HuH-7.5 (cell line): ENCODE data around the gene HPS1.
A peak's percentile ranks its signal among the peaks of the same experiment; 100 is the strongest.

ENCODE experiments used
- DNase-seq: peaks from one replicate; pipeline ENCODE4 v3.0.0; 2011; ENCODE audit warnings: low spot score

Gene HPS1

DNA sequence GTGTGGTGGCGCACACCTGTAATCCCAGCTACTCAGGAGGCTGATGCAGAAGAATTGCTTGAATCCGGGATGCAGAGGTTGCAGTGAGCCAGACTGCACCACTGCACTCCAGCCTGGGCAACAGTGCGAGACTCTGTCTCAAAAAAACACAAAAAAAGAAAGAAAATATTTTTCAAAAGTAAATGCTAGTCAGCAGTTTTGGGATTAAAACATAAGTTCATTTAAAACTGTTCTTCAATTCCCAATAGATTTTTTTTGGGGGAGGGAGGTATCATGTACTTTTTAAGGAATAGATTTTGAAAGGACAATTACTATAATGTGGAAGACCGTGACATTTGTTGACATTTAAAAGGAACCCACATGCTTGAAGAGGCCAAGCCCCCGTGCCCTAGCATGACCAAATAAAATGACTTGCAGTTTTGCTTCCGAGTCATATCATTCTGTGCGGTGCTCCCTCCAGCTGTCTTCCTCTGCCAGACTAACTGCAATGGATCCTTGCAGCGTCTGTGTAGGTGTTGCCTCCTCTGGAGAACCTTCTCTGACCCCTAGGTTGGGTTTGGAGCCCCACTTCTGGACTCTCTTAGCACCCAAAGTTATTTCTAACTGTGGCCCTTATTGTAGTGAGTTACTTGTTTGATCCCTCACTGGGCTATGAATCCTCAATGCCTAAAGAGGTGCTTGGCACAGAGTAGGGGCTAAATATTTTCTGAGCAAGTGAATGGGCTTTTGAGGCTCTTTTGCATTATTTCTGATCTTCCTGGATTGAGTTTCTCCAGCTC is 17.4 kb upstream of the HPS1 start:
- no peak for DNase-seq

DNA sequence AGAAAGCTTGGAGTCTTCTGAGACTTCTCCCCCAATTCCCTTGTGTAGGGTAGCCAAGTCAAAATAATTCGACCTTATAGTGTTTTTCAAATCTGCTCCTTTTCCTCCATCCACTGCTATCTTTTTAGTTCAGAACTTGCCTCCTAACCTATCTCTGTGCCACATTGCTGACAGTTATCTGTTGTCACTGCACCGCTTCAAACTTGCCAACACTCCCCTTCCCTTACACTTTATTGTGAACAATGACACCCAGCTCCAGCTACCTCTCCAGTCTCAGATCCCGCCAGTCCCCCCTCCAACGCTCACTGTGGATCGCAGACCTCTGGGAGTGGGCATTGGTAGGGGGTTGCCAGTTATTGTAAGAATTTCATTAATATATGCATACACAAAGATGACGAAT is 16.3 kb upstream of the HPS1 start:
- no peak for DNase-seq

DNA sequence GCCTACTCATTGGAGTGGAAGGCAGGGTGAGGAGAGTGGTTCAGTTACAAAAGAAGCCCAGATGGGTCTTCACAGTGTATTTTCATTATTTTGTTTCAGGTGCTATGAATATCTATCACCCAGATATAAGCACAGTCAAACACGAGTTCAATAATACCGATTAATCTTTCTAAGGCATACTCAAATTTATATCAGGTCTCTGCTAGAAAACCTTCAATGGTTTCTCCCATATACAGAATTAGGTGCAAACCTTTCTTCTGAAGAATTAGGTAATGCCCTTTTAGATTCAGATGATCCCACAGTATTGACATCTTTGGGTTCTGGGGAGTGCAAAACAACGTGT is 14.7 kb upstream of the HPS1 start:
- no peak for DNase-seq

DNA sequence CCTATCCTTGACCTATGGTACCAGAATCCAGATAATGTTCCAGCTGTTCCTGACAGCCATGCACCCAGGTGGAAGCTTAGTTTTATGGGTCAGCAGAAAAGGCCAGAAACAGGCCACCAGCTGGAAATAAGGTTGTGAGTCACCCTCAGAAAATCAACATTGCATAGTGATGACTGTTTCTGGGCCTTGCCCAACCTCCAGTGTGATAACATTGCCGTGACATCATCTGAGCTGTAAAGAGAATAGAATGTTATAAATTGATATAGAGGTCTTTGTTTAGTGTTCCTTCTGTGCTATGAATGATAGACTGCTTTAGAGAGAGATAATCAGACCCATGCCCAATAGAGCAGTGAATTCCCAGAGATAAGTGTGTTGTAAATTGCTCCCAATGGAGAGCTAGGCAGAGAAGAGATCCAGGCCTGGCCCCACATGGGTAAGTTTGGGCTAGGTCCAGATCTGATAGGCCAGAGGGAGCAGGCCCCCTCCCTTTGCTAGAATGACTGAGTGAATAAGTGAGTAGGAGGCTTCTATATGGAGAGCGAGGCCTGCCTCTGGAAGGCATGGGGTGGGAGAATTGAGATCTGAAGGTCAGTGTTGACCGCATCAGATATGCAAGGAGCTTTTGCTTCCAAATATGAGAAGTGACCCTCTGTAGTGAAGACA is 14.2 kb upstream of the HPS1 start:
- DNase-seq, result peak; percentile 55

DNA sequence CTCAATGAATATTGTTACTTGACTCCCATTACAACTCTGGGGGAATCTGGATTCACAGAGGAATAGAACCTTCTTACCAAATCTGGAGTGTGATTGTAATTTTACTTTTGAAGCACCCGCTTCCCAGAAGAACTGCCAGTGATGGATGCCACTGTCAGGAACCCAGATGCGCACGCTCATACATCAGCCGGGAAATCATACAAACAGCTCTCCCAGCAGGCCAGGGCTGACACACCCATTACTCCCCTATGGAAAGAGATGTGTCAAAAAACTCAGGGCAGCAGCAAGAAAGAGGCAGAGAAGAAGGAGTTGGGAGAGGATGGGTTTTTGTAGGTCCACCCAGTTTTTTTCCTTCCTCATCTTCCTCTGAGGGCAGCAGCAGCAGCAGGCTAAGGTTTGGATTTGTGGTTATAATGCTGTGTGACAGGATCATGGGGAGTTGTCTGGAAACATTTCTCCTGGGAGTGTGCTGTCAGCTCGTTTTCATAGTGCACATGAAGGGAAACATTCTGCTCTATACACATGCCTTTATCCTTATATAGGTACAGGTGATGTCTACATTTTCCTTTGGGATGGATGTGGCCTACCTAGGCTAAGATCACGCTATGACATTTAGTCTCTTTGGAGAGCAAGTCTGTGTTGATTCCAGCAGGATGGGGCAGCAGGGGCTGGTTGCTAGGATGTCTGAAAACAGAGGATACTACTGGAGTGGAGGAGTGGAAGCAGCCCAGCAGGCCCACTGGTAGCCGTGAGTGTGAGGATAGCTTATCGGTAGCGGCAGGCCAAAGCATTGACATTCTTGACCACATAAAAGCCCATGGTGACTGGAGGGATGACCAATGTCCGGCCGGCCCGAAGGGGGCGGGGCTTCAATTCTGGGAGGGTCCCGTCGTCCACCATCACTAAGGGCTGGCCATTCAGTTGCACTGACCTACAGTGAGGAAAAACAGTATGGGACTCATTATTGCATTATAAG is 12.4 kb upstream of the HPS1 start:
- DNase-seq, result no peak

DNA sequence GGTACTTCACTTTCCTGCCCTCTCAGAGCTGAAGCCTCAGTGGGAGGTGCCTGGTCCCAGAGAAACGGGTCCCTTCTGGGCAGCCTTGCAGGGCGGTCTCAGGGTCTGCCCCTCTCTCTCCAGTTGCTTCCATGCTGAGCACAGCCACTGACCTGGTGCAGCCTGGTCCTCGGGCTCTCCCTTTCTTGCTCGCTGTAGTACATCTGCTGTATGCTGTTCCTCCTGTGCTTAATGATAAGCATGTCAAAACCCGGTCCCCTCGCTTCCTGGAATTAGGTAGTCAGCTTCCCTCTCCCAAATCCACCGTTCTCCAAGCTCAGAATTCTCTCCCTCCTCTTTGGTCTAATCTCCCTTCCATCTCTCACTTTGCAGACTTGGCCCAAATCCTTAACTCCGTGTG is 11.0 kb upstream of the HPS1 start:
- DNase-seq, result no peak

DNA sequence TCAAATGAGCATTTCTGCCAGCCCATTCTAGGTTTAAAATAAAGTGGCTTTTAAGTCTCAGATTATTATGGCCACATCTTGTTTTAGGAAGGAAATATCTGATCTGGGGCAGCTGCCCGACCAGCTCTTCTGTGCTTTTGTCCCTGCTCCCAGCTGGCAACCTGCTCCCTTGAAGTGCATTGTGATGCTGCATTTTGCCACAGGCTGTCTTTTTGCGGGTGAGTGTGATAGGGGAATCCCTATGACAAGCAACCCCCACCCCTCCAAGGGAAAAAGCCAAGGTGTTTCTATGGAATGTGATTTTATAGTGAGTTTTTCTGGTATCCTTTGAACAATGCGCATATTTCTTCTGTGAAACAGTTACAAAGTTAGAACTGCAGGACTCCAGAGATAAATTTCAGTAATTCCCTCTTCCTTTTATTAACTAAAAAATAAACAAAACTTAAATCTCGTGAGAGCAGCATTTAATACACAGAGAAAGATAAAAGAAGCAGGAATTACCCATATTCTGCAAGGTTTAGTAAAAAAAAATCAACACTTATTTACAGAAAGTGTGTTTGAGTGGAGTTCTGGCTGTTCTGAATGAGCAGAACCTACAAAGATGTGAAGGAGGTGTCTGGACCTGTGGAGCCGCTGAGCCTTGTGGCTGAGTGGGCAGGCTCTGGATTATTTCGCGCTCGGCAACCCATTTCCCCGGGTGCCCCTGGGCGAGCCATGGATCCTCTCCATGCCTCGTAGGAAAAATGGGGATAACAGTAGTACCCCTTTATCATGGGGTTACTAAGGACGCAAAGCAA is 10.1 kb upstream of the HPS1 start:
- no peak for DNase-seq

DNA sequence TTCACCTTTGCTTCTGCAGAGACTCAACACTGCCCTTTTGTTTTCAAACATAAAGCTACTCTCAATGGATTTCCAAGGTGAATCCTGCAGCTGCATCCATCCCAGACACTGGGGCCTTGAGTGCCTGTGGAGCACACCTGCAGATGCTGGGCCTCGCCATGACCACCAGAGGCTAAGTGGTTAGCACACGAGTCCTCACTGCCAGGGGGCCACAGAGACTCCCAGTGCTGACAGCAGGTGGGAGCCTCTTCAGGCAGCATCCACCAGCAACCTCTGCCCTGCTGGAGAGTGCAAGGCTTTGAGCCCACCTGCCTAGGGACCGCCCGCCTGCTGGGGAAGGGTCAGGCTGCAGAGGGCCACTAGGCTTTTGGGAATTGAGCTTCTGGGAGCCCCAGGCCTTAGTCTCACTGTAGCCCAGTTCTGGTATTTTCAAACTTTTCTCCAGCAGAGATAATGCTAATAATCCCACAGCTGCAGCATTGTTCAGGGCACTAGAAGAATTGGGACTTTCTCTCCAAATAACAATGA is 9.4 kb upstream of the HPS1 start:
- no peak for DNase-seq

DNA sequence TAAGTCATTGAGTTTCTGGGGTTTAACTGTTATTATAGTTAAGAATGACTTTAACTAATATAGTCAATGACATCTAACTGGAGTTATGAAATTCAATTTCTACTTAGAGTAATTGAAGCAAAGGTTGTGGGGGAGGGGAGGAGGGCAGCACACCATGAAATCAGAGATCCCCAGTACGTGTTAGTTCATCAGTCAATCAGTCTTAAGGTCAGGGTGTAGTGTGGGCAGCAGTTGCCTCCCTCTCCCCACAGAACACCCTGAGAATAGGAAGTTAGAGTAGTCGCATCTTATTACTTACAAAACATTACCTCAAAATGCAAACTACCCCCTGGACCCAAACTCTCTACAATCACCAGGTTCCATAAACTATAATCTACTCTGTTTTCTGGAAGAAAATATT is 7.0 kb upstream of the HPS1 start:
- no peak for DNase-seq

DNA sequence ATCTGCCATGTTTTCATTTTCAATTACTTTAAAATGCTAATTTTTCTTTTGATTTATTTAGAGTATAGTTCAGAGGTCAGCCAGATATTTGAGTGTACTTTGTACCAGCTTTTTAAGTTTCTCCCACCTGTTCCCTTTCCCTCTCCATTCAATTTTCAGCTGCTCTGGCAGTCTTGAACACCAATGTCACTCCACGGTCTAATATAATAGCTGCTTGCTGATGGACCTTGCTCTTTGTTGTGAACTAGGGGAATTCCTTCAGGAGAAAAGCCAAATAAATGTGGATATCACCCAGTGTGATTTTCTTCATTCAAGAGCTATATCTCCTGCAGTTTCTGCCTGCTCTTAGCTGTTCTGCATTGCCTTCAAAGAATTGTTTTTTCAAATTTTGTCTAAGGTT is 3.9 kb upstream of the HPS1 start:
- DNase-seq, result no peak

DNA sequence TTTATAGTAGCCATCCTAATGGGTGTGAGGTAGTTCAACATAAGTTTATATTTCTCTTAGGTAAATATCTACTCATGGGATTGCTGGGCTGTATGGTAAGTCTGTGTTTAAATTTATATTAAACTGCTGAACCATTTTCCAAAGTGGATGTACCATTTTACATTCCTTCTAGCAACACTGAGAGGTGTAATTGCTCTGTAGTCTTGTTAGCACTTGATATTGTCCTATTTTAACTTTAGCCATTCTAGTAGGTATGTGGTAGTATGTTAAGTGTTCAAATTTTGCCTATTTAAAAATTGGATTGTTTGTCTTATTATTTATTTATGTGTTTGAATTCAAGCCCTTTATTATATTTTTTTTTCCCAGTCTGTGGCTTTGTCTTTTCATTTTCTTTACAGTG is 2.6 kb upstream of the HPS1 start:
- no peak for DNase-seq

DNA sequence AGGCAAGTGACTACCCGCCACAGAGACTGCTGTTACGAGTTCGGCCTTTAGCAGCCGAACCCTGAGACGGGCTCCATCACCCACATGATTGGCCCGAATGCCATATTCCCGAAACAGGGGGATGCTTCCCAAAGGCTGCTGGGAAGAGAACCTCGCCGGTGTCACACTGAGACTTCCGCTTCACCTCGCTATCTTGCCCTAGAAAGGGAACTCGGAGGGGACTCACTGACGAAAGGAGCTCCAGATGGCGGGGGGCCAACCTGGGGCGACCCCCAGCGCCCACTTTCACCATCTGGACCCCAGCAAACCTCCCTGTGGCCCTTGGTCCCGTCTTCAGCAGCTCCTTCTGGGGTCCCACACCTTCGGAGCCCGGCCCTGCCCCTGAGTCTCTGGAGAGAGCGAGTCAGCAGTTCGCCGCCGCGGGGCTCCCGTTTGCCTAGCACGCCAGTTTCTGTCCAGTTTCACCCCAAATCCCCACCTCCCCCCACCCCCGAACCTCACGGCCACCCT is 529 bp downstream of the HPS1 start:
- peak; percentile 39 for DNase-seq

DNA sequence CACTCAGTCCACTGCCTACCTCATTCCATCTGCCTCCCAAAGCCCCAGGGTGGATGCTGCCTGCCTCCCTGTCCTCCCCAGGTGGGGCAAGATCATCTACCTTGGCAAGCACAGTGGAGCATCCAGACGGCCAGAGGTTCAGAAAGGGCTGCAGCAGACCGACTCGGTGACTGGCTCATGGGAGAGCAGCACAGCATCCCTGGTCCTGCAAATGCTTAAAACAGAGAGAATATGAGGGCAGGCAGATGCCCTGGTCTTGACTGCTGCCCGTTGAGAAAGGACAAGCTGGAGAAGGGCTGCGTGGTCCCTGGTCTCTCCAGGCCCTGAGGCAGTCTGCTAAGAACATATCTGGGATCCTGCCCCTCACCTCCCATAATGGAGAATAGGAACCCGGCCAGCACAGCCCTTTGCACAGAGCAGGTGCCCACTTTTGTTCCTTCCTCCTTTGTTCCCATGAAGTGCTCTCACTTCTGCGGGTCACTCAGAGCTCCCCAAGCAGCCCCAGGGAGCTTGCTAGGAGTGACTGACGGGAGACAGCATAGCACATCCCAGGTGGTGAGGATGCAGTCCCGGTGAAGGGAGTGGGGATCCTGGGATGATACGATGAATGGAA is 1.4 kb downstream of the HPS1 start:
- no peak for DNase-seq

DNA sequence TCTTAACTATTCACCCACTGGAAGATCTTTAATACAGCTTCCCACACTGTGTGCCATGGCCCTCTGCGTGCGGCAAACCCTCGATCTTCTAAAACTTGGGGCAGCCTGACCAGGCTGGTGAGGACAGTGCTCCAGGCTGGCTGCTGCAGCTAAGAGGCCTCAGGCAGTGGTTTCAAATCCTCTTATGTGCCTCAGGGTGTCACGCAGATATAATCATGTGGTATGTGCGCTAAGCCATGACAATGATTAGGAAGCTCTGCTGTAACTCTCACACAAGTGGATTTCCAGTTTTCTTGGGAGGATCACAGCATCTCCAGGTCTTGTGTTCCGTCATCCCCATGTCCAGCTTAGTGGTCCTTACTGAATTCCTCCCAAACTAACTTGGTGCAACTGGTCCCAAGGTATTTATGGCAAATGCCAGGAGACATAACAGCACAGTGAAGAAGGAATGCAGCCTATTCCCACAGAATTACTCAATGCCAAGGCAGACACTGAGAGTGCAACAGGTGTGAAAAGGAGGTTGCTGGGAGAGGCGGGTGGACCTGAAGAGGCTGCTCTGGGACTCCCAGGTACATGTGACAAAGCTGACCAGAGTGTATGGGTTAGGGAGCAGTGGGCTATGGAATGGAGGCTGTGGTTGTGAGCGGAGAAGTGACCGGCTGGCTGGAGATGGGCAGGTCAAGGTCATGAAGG is 2.3 kb downstream of the HPS1 start:
- DNase-seq, result no peak

DNA sequence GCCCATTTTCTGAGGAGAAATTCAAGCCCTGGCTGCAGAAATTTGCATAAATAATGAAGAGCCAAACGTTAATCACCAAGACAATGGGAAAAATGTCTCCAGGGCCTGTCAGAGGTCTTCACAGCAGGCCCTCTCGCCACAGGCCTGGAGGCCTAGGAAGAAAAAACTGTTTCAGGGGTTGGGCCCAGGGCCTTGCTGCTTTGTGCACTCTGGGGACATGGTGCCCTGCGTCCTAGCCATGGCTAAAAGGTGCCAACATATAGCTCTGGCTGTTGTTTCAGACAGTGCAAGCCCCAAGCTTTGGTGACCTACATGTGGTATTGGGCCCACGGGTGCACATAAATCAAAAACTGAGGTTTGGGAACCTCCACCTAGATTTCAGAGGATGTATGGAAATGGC is 8.0 kb downstream of the HPS1 start:
- no peak for DNase-seq

DNA sequence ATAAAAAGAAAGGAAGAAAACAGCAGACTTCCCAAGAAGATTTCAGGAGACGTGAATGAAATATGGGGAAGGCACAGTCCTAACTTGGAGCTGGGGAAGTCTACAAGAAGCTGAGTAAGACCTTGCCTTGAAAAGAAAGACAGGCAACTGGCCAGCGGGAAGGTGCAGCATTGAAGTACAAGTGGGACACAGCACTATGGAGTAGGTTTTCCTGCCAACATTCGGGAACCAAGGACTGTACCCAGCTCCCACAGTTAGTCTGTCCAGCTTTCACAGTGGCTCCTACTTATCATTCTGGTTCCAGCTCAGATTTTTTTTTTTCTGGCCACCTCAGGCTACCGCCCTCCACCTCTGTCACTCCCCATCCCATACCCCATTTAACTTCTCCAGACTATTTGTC is 10.0 kb downstream of the HPS1 start:
- no peak for DNase-seq

DNA sequence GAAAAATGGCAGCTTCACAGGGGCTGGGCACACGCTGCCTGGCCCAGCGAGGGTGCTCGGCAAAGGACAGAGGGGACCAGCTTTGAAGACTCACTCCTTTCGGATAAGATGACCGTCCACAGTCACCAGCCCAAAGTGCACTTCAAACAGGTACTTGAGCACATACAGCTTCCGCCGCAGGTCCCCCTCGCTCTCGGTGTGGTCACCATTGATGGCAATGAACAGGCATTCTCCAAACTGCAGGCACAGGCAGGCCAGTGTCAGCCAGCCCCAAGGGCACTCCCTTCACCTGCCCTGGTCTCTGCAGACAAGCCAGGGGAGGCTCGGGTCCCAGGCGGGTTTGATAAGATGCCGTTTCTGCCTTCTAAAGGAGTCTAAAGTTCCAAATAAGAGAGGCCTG is 11.6 kb downstream of the HPS1 start:
- no peak for DNase-seq

DNA sequence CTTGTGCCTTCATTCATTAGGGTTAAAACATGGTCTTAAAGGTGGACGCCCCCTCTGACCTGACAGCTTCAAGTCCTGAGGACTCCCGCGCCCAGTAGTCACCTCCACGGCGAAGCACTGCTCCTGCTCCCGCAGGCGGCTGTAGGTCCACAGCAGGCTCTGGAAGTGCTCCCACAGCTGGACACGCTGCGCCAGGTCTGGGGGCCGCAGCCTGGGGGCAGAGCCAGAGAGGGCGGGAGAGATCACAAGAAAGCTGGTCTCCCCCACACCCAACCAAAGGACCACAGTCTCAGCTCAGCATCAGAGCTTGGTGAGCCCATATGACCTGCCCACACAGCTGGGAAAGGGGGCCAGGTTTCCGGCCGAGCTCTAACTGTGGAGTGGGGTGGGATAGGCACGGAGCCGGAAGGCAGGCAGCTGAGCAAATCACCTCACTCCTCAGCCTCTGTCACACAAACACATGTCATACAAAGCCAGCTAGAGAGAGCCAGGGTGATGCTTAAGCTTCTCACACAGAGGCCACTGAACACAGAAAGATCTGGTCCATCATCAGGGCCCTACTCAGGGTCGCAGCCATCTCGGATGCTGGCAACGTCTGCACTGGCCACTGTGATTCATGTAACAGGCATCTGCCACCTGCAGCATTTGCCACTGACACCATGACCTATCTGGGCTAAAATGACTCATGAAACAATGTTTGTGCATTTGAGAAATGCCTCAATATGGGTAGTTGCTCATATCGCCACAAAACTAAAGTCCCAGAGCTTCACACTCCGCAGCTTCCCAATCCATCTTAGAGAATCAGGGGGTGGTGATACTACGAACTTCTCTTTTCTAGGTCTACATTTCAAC is 12.6 kb downstream of the HPS1 start:
- DNase-seq, result no peak

DNA sequence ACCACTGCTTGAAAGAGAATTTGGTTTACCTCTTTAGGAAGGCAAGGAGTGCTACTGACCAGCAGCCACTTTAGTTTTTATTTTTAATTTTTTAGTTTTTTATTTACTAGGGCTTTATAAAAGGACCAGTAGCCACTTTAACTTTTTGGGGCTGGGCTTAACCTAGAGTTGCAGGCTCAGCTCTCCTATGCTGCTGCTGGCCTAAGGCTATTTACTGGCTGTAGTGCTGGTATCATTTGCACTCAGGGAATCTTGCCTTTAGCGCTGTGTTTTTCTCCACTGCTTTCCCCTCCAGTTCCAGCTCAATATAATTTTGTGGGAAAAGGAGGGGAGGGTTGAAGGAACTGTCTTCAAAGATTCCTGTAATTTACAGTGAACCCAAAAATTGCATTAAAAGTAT is 13.4 kb downstream of the HPS1 start:
- DNase-seq, result no peak

DNA sequence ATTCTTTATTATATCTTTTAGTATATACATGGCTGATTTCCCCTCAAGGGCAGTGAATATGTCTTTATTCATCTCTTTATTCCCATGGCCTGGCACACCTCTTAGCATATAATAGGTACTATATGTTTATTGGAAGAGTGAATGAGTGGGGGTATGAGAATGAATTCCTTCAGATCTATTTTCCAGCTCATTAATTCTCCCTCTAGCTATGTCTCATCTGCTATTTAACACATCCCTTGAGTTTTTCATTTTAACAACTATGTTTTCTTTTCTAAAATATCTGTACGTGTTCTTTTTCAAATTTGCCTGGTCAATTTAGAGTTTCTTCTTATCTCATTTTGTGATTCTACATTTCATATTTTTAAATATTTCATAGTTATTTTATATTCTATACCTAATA is 14.4 kb downstream of the HPS1 start:
- DNase-seq, result no peak
